ENCODE measurements around the gene FOLR3.

DNA sequence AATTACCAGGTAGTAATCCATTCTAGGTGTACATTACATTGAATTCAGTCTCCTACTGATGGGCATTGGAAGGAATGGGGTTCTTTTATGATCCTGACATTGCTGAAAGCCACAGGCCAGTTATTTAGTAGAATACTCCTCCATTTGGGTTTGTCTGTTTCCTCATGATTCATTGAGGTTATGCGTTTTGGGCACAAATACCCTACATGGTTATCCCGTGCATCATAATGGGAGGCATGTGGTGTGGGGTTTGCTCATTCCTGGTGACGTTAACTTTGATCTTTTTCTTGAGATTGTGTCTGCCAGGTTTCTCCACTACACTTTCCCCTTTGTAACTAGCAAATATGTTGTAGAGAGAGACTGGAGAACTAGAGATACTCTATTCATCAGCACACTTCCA is 5.5 kb downstream of the FOLR3 start:
- TF ChIP-seq, protein P1, sequence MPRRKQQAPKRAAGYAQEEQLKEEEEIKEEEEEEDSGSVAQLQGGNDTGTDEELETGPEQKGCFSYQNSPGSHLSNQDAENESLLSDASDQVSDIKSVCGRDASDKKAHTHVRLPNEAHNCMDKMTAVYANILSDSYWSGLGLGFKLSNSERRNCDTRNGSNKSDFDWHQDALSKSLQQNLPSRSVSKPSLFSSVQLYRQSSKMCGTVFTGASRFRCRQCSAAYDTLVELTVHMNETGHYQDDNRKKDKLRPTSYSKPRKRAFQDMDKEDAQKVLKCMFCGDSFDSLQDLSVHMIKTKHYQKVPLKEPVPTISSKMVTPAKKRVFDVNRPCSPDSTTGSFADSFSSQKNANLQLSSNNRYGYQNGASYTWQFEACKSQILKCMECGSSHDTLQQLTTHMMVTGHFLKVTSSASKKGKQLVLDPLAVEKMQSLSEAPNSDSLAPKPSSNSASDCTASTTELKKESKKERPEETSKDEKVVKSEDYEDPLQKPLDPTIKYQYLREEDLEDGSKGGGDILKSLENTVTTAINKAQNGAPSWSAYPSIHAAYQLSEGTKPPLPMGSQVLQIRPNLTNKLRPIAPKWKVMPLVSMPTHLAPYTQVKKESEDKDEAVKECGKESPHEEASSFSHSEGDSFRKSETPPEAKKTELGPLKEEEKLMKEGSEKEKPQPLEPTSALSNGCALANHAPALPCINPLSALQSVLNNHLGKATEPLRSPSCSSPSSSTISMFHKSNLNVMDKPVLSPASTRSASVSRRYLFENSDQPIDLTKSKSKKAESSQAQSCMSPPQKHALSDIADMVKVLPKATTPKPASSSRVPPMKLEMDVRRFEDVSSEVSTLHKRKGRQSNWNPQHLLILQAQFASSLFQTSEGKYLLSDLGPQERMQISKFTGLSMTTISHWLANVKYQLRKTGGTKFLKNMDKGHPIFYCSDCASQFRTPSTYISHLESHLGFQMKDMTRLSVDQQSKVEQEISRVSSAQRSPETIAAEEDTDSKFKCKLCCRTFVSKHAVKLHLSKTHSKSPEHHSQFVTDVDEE (CRISPR knock-in tag; IDR thresholded peaks at IDR 0.05), result no peak
- TF ChIP-seq RARB (CRISPR knock-in tag; IDR thresholded peaks at IDR 0.05), result no peak
- TF ChIP-seq PPARA (CRISPR knock-in tag; IDR thresholded peaks at IDR 0.05; ENCODE audit: borderline replicate concordance), result no peak
- no peak for TF ChIP-seq TCF4 (CRISPR knock-in tag; IDR thresholded peaks at IDR 0.05; ENCODE audit: borderline replicate concordance)
- TF ChIP-seq ESRRG (CRISPR knock-in tag; IDR thresholded peaks at IDR 0.05), result no peak
- no peak for TF ChIP-seq ZFP30 (CRISPR knock-in tag; IDR thresholded peaks at IDR 0.05)
- no peak for TF ChIP-seq ZNF565 (CRISPR knock-in tag; conservative IDR thresholded peaks at IDR 0.05; ENCODE audit: low read depth)
- no peak for TF ChIP-seq ARNTL (CRISPR knock-in tag; IDR thresholded peaks at IDR 0.05; ENCODE audit: borderline replicate concordance, low read depth)
- no peak for TF ChIP-seq CSDC2 (CRISPR knock-in tag; IDR thresholded peaks at IDR 0.05)
- no peak for TF ChIP-seq SNAI2 (CRISPR knock-in tag; IDR thresholded peaks at IDR 0.05)
- TF ChIP-seq ZNF8 (CRISPR knock-in tag; IDR thresholded peaks at IDR 0.05), result no peak
- TF ChIP-seq, protein P2, sequence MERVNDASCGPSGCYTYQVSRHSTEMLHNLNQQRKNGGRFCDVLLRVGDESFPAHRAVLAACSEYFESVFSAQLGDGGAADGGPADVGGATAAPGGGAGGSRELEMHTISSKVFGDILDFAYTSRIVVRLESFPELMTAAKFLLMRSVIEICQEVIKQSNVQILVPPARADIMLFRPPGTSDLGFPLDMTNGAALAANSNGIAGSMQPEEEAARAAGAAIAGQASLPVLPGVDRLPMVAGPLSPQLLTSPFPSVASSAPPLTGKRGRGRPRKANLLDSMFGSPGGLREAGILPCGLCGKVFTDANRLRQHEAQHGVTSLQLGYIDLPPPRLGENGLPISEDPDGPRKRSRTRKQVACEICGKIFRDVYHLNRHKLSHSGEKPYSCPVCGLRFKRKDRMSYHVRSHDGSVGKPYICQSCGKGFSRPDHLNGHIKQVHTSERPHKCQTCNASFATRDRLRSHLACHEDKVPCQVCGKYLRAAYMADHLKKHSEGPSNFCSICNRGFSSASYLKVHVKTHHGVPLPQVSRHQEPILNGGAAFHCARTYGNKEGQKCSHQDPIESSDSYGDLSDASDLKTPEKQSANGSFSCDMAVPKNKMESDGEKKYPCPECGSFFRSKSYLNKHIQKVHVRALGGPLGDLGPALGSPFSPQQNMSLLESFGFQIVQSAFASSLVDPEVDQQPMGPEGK (CRISPR knock-in tag; IDR thresholded peaks at IDR 0.05; ENCODE audit: borderline replicate concordance), result no peak
- TF ChIP-seq ZC3H10 (CRISPR knock-in tag; IDR thresholded peaks at IDR 0.05), result no peak
- TF ChIP-seq TOX (CRISPR knock-in tag; IDR thresholded peaks at IDR 0.05; ENCODE audit: borderline replicate concordance), result no peak
